GM12872 (cell line): ENCODE measurements around the gene TUBB3.
A peak's percentile ranks its signal among the peaks of the same experiment; 100 is the strongest.

ENCODE experiments used
- TF ChIP-seq, protein P1 (sequence below): IDR thresholded peaks from 3 replicates; pipeline ENCODE4 v1.5.1; 2011; ENCODE audit warnings: low read depth, mild to moderate bottlenecking, low read length, moderate library complexity; ENCODE audit not compliant: insufficient read depth

Gene TUBB3

DNA sequence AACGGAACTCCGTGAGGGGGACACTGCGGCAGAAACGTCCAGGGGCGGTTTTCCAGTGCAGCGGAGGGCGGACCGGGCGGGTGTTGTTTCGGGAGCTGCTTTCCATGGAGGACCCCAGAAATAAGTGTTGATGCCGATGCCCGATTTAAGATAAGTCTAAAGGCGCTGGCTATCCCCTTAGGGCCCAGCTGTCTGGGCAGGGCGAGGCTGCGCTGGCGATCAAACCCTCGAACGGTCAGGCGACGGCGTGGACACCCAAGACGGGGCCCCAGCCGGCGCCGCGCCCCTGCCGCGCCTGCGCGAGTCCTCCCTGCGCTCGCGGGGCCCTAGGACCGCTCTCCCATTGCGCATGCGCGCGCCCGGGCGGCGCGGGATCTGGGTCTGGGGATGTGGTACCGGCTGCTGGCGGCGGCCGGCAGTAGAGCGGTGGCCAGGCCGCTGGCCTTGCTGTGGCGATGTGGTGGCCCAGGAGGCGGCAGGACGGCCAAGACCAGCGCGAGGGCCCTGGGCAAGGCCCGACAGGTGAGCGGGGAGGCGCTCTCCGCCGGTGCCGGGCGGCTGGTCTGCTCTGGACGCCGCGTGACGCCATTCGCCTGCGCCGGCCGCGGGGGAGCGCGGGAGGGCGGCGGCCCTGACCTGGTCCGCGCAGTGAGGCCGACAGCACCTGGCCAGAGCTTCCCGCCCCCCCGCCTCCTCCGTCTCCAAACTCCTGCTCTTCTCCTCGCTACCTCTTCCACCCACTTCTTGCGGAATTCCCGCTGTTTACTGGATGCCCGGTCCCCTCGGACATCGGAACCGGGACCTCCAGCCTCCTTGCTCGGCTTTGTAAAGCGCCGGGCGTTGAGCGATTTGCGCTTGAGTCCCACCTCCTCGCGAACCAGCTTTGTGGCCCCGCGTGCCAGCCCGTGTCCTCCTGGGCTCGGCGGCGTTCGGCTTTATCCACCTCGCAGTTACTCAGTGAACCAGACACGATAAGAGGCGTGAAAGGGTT lies 49.4 kb downstream of the TUBB3 start:
- TF ChIP-seq, protein P1, sequence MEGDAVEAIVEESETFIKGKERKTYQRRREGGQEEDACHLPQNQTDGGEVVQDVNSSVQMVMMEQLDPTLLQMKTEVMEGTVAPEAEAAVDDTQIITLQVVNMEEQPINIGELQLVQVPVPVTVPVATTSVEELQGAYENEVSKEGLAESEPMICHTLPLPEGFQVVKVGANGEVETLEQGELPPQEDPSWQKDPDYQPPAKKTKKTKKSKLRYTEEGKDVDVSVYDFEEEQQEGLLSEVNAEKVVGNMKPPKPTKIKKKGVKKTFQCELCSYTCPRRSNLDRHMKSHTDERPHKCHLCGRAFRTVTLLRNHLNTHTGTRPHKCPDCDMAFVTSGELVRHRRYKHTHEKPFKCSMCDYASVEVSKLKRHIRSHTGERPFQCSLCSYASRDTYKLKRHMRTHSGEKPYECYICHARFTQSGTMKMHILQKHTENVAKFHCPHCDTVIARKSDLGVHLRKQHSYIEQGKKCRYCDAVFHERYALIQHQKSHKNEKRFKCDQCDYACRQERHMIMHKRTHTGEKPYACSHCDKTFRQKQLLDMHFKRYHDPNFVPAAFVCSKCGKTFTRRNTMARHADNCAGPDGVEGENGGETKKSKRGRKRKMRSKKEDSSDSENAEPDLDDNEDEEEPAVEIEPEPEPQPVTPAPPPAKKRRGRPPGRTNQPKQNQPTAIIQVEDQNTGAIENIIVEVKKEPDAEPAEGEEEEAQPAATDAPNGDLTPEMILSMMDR = 0 out of 3 replicates have a peak, but pooled peaks have one; percentile 3

DNA sequence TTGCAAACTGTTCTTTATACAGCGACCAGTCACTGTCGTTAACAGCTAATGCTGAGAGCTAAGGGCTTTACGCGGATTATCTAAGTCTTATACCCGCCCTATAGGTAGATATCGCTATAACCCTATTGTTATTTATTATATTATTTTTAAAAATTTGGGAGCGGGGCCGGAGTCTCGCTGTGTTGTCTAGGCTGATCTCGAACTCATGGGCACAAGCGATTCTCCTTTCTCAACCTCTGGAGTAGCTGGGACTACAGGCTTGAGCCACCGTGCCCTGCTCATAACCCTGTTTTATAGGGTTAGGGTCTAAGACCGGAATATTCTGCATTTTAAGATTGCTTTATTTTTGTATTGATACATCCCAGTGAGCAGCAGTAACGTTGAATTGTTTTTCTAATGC lies 50.1 kb downstream of the TUBB3 start:
- TF ChIP-seq, protein P1 = no peak

DNA sequence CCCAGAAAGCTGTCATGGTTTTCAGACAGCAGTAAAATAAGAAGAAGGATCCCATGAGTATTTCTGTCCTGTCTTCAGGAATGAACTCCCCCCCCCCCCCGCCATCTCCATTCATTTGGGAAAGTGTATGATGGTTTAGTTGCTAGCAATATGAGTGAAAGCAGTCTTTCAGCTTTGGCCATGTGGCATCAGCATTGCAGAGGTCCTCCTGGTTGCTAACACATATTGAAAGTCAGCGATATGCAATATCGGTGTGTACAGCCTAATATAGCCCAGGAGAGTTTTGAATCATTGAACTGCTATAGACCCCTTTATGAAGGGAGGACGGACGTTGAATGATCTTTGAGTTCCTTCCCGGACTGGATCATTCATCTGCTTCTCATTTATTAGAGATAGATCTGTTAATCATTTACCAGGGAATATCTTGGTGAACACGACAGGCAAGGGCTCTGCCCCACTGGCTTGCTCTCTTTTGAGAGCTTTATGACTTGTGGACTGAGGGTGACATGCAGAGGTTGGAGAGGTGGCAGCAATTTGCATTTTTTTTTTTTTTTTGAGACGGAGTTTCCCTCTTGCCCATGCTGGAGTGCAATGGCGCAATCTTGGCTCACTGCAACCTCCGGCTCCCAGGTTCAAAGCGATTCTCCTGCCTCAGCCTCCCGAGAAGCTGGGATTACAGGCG lies 50.7 kb downstream of the TUBB3 start:
- TF ChIP-seq, protein P1 = no peak

DNA sequence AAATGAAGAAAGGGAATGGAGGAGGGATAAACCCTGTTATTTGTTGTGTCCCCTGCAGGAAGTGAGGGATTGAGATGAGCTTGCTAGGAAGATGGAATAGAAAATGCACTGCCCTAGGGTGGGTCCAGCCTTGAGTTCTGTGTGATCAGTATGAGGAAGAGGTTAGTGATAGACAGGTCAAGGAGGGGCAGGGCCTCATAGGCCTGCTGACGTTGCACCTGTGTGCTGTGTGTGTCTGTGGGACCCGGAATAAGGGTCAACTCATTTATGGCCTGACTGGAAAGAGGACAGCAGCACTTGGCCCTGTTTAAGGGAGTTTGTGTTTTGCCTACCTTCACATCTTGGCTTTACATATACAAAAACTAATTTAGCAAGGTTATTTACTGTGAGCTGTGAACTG lies 51.7 kb downstream of the TUBB3 start:
- TF ChIP-seq, protein P1 = no peak

DNA sequence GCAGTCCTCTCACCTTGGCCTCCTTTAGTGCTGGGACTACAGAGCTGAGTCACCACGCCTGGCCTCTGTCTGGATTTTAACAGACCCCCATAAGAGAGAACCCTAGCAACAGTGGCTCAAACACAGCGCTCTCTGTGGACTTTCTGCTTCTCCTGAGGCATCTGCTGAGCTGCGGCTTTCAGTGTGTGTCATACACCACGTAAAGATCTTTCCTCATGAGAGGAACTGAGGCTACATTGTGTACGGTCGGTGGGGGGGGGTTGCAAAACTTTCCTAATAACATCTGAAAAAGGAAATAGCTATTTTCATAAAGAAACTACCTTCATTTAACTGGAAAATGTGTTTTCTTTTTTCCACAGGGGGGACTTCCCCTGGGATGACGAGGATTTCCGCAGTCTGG lies 58.3 kb downstream of the TUBB3 start:
- TF ChIP-seq, protein P1 = no peak

DNA sequence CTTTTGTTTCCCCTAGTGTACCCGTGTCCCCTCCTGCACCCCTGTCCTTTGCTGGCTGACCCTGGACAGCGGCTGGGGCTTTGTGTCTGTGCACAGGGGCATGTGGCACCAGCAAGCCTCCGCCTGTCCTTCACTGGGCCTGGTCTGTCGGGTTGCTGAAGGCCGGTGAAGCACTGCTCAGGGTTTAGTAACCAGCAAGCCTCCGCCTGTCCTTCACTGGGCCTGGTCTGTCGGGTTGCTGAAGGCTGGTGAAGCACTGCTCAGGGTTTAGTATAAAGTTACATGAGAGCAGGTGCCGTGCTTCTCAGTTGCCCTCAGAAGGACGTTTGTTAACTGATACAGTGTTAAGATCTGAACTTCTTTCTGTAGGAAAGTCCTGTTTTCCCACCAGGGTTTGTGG lies 59.2 kb downstream of the TUBB3 start:
- TF ChIP-seq, protein P1 = no peak

DNA sequence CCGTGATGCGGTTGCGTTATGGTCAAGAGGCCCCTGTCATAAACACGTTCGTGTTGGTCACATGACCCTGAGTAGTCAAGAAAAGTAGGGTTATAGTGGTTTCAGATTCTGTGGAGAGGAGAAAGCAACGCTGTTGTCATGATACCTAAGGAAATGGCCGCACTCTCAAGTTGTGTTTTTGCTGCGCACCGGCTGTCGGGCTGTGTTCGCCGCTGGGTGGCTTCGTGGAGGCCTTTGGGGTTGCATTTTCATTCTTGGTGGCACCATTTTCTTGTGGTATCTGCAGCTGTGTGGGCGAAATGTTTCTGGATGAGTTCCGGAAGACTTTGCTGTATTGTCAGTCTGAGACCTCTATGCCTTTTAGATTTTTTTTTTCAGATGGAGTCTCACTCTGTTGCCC lies 60.4 kb downstream of the TUBB3 start:
- TF ChIP-seq, protein P1 = no peak
